Activated CD8-positive, alpha-beta memory T cell treated with anti-CD3 and anti-CD28 coated beads, Interleukin-2, amount 50 U/mL, for 1 hour (primary cell): ENCODE data around the gene VAC14.
"Not testable (repeated sequence)": the region's sequence is repeated elsewhere in the genome, so short reads cannot be mapped to it uniquely, and the experiment has no call there.

Experiments used
- DNase-seq: peaks from one replicate; pipeline ENCODE4 v3.0.0-alpha.2; 2020; ENCODE audit errors: extremely low read depth

The VAC14 gene

GRCh38 chr16:70681382-70682238, 119.3 kb downstream of the VAC14 start:
- DNase-seq = no peak

DNA sequence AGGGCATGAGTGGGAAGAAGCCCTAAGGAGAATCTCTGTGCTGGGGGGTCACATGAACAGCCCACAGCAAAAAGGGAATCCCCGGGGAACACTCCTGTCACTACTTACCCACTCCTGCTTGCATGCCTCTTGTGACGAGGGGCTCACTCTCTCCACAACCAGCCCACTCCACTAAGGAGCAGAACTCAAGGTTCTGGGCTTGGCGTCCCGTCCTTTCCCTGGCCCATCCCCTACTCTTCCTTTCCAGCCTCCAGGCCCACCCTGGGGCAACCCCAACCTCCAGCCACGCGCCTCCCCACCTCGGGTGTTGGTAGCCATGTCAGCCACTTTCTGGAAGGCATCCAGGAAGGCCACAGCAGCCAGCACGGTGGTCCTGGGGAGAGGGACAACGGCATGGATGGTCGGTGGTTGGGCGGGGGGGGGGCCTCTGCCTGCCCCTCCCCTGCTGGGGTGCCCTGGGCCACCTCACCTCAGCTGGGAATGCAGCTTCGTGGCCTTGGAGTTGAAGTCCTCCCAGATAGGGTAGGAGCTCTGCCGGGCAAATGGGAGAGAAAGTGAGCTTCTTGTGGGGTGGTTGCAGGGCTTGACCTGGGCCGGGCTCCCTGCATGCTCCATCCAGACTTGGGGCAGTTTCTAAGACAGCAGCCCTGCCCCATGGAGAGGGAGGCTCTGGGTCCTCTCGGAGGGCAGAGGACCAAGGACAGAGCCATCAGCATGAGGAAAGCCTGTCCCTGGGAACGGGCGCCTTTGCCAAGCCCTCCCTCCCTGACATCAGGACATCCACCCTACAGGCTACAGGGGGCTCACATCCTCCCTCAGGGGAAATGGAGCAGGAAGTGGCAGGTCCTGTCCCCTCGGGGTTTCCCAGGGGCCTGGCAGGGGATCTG, 120.2 kb downstream of the VAC14 start:
- no peak for DNase-seq

DNA sequence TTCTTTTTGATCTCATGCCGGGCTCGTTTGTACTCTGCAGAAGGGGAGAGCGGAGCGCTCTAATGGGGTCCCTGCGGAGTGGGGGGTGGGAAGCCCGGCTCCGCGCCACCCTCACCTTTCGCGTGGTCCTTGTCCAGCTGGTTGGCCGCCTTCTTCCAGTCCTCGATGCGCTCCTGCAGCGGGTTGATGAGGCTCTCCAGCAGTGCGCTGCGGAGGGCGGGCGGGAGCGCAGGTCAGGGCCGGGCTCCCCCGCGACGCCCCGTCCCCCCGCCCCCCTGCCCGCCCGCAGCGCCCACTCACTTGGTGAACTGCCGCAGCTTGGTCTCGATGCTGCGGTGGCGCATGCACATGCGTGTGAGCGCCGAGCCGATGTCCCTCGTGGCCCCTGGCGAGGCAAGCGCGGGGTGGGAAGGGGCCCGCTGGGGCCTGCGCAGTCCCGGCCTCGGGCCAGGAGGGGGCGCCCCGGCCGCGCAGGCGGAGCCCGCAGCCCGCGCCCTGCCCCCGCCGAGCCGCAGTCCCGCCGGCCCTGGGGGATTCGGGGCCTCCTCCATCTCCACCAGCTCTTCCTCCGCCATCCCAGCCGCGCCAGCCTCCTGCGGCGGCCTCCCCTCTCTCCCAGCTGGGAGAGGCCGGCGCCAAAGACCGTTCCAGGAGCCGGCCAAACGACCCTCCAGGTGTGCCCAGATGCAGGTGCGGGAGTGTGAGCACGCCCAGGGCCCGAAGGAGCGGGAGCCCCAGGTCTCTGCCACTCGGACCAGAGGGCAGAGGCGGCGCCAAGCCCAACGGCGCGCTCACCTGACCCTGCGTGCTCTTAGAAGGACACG, 121.1 kb downstream of the VAC14 start:
- DNase-seq = no peak

GRCh38 chr16:70678898-70679670, 121.9 kb downstream of the VAC14 start:
- no peak for DNase-seq

- no peak for DNase-seq
These were observed 122.6 kb downstream of the VAC14 start for GRCh38 chr16:70678121-70678897.

- DNase-seq = no peak
These were observed 123.3 kb downstream of the VAC14 start for GRCh38 chr16:70677499-70678120.

- no peak for DNase-seq
These were observed 124.1 kb downstream of the VAC14 start for GRCh38 chr16:70676675-70677498.

DNA sequence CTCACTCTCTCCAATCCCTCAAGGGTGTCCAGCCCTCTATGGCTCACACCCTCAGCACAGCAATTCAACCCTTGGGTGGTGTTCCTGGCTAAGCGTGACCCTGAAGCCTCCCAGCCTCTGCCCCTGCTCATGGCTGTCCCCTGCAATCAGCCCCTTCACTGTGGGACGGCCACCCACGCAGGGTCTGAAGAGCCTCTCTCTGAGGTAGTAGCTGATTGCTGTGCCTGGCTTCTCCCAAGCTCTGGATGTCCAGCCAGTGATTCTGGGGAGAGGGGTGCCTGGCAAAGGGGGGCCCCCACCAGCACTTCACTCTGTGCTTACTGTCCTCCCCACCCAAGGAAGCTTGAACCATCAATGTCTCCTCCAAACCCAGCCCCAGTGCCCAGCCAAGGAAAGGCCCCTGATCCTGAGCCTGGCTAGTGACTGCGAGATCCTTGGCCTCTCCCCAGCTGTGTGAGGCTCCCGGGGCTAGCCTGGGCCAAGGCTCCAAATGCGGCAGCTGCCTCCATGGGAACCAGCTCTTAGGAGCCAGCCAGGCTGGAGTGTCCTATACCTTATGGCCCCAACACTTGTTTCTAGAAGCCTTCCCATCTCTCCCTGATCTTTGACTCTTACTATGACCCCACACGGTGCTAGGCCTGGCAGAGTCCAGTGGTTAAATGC, 125.0 kb downstream of the VAC14 start:
- DNase-seq = no peak

DNA sequence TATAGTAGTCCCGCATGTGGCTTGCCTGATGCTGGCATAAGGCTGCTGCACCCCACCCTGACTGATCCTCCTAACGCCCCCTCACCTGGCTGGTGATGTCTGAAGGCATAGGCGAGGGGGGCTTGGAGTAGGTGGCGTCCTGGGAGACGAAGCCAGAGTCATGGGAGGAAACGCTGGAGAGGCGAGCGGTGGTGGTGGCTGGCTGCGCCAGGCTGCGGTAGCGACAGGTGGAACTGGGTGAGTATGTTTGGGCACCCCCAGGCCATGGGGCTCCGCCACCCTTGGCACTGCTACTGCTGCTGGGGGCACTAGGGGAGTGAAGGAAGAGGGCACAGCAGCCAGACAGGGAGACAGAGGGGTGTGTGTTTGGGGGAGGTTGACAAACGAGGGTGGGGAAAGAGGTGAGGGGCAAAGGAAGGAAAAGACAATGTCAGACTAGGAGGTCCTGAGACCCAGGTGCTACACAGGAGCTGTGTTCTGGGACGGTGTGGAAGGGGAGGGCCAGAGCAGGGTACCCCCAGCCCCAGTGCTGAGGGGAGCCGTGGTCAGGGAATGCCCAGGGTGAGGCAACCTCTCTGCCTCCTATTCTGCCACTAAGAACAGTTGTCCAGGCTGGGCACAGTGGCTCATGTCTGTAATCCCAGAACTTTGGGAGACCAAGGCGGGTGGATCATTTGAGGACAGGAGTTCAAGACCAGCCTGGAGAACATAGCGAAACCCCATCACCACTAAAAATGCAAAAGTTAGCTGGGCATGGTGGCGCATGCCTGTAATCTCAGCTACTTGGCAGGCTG, 126.5 kb downstream of the VAC14 start:
- DNase-seq = no peak

- not testable (repeated sequence) for DNase-seq
These were observed 130.0 kb downstream of the VAC14 start for GRCh38 chr16:70670938-70671337.

- no peak for DNase-seq
These were observed 130.8 kb downstream of the VAC14 start for GRCh38 chr16:70670175-70670574.

DNA sequence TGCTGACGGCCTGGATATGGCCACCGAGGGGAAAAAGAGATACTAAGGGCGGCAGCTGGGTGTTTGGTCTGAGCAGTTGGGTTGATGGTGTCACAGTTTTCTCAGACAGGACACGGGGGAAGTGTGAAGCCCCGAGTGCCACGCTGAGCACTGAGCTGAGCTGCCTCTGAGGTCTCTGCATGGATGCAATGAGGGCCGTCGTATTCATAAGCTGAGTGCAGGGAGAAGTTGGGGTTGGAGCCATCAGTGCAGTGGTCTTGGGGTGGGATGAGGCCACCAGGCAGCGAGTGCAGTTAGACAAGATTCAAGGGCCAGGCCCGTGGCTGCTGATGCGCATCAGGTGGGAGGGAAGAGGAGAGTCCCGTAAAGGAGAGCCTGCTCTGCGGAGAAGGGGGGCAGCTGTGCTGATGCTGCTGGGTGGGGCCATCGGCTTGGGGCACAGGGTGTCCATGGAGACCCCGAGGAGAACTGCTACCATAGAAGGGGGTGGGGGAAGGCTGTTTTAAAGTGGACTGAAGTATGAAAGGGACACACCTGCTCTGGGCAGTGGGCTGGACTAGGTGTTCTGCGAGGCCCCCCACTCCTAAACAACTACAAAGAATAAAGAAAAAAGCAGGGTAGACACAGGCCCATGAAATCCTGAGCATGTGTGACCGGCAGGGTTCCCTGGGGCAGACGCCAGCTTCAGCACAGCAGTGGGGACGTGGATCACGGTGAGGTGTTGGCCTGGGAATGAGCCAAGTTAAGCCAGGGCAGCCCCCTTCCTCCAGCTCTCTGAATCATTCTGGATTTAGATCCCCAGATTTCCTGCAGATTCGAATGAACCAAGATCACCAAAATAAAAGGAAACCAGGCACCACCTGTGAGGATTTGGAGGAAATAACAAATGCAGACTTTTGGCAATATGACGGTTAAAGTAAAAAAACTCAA, 134.9 kb downstream of the VAC14 start:
- DNase-seq = no peak

- no peak for DNase-seq
These were observed 135.8 kb downstream of the VAC14 start for GRCh38 chr16:70665113-70665694.

DNA sequence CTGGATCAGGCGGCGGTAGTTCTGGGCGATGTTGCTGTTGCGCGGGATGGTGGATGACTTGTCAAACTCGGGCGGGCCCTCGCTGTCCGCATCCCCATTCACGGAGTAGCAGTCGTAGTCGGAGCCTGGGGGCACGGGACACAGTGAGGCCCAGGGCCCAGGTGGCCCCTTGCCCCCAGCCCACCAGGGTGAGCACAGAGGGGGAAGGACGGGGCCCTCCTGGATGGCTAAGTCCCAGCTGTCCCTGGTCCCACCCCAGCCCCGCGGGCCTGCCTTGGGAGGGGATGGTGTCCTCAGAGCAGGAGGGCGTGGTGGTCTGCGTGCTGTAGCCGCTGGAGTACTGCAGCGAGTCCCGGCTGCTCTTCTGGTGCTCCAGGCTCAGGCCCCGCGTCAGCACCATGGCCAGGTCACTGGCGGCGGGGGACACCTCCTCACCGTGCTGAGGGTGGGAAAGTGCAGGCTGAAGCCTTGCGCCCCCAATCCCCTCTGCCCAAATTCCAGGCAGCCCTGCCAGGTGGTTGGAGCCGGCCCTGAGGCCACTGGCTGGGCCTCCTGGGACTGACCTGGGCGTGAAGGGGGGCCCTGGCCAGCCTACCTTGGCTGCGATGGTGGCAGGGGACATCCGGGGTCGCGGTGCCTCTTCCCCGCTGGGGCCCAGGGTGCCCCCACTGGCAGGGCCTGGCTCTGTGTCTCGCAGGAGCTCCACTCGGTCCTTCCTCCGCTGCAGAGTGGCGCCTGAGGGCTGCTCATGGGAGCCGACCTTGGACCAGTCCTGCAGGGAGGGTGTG, 136.4 kb downstream of the VAC14 start:
- no peak for DNase-seq
